K562 (cell line): Measurements from ENCODE around the gene SHANK1.

Source experiments
- CTCF ChIP-seq, 3 experiments: IDR thresholded peaks in 2 of 3; conservative IDR thresholded peaks in 1 of 3; 2 replicates each; pipeline ENCODE4 v1.5.1; 2011 to 2012; ENCODE audit warnings: low read length in 3 of 3, mild to moderate bottlenecking in 3 of 3, control low read depth in 2 of 3, improper control_type of control experiment in 1 of 3, inconsistent platforms in 1 of 3, low read depth in 1 of 3, mixed read lengths in 1 of 3, moderate library complexity in 1 of 3; ENCODE audit not compliant: insufficient read depth in 2 of 3
- ESRRA ChIP-seq: fragments of 450-650 bp; IDR thresholded peaks from 2 replicates; pipeline ENCODE4 v1.6.1; 2014; ENCODE audit warnings: low read depth, mild to moderate bottlenecking, moderate library complexity, borderline replicate concordance
- FOXK2 ChIP-seq, 2 experiments: fragments of 450-650 bp; IDR thresholded peaks in 1 of 2; conservative IDR thresholded peaks in 1 of 2; 2 replicates each; pipeline ENCODE4 v1.6.1; 2016; ENCODE audit warnings: low read depth in 2 of 2, mild to moderate bottlenecking in 1 of 2
- GABPA ChIP-seq: fragments of 200-800 bp; sonication (Bioruptor generic); conservative IDR thresholded peaks from 2 replicates; pipeline ENCODE4 v1.6.1; 2016; ENCODE audit warnings: low read depth, missing genetic modification characterization, missing compliant biosample characterization
- MAFK ChIP-seq: IDR thresholded peaks from 2 replicates; pipeline ENCODE4 v1.6.1; 2011; ENCODE audit warnings: low read length, improper control_type of control experiment
- POLR2AphosphoS5 ChIP-seq: IDR thresholded peaks from 2 replicates; pipeline ENCODE4 v1.6.1; 2011; ENCODE audit warnings: mild to moderate bottlenecking, low read depth, low read length, moderate library complexity; ENCODE audit not compliant: control insufficient read depth, insufficient read depth
- RBM39 ChIP-seq: fragments of 200-400 bp; formaldehyde crosslinking; optimal IDR thresholded peaks from 2 replicates; pipeline ENCODE3; 2018; ENCODE audit warnings: low read depth, low read length
- ZBTB8A ChIP-seq: fragments of 450-650 bp; IDR thresholded peaks from 2 replicates; pipeline ENCODE4 v1.6.1; 2018; ENCODE audit warnings: mild to moderate bottlenecking, moderate library complexity; ENCODE audit not compliant: partially characterized antibody
- ZNF274 ChIP-seq: IDR thresholded peaks from 2 replicates; pipeline ENCODE4 v1.6.1; 2011; ENCODE audit warnings: low read depth, mild to moderate bottlenecking, low read length, moderate library complexity, borderline replicate concordance
- TF ChIP-seq, protein P1 (sequence below): sonication (generic); formaldehyde crosslinking; IDR thresholded peaks from 2 replicates; pipeline ENCODE4 v1.8.1; 2023; ENCODE audit warnings: mild to moderate bottlenecking, missing genetic modification reagents

DNA sequence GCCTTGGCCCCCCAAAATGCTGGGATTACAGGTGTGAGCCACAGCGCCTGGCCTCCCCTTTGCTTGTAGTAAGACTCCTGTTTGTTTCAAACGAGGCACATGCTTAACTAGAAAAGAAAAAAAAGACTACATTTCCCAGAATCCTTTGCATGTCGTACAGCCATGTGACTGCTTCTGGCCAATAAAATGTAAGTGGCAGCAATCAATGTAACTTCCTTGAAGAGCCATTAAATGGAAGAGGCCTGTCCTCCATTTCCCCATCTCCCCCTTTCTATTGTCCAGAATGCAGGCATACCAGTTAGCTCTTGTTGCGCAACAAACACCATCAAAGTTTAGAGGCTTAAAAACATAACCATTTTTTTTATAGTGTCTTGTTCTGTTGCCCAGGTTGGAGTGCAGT is 40.3 kb upstream of the SHANK1 start:
- TF ChIP-seq RBM39, result no peak
- no peak for TF ChIP-seq FOXK2 (conservative IDR thresholded peaks at IDR 0.05 in 1 of 2, IDR thresholded peaks at IDR 0.05 in 1 of 2; ENCODE audit: low read depth in 2 of 2)
- no peak for TF ChIP-seq MAFK
- no peak for TF ChIP-seq CTCF (IDR thresholded peaks at IDR 0.05 in 2 of 3, conservative IDR thresholded peaks at IDR 0.05 in 1 of 3; ENCODE audit: insufficient read depth in 2 of 3, low read depth in 1 of 3, low read length in 3 of 3)
- no peak for TF ChIP-seq ZNF274
- TF ChIP-seq, protein P1, sequence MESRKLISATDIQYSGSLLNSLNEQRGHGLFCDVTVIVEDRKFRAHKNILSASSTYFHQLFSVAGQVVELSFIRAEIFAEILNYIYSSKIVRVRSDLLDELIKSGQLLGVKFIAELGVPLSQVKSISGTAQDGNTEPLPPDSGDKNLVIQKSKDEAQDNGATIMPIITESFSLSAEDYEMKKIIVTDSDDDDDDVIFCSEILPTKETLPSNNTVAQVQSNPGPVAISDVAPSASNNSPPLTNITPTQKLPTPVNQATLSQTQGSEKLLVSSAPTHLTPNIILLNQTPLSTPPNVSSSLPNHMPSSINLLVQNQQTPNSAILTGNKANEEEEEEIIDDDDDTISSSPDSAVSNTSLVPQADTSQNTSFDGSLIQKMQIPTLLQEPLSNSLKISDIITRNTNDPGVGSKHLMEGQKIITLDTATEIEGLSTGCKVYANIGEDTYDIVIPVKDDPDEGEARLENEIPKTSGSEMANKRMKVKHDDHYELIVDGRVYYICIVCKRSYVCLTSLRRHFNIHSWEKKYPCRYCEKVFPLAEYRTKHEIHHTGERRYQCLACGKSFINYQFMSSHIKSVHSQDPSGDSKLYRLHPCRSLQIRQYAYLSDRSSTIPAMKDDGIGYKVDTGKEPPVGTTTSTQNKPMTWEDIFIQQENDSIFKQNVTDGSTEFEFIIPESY (CRISPR knock-in tag), result no peak
- no peak for TF ChIP-seq ESRRA
- TF ChIP-seq GABPA (tag), result peak; percentile 19; the same call in 1 of the 2 replicates
- TF ChIP-seq ZBTB8A, result no peak
- no peak for TF ChIP-seq POLR2AphosphoS5
